Activated T-helper 1 cell treated with anti-CD3 and anti-CD28 coated beads, Interleukin-2, amount 50 U/mL, for 16 hours (primary cell): ENCODE measurements around the gene ANO6.
"Not testable (repeated sequence)": the region's sequence is repeated elsewhere in the genome, so short reads cannot be mapped to it uniquely, and the experiment has no call there.

Experiments used
- DNase-seq, 2 donors: peaks; one replicate each; pipeline ENCODE4 v3.0.0-alpha.2; 2020; ENCODE audit warnings: low read depth in 1 of 2, low spot score in 1 of 2

The ANO6 gene

GRCh38 chr12:45343269-45344051 is 127.6 kb downstream of the ANO6 start:
- no peak for DNase-seq

DNA sequence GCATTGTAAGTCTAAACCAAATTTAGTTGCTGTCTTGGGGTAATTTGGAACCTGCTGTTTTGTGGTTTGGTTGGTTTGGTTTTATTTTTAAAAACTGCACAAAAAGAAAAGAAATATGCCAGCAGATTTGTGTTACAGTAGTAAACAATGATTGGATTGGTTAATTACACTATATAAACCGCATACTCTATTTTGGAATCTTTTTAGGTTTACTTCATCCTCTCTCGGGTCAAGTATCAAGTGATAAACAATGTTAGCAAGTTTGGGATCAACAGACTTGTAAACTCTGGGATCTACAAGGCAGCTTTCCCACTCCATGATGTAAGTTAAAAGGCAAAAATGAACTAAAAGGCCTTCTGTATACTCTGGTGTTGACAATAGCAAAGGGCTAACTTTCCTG is 132.4 kb downstream of the ANO6 start:
- DNase-seq, result no peak

- DNase-seq, result no peak
Measured at GRCh38 chr12:45348986-45349385, 133.1 kb downstream of the ANO6 start.

DNA sequence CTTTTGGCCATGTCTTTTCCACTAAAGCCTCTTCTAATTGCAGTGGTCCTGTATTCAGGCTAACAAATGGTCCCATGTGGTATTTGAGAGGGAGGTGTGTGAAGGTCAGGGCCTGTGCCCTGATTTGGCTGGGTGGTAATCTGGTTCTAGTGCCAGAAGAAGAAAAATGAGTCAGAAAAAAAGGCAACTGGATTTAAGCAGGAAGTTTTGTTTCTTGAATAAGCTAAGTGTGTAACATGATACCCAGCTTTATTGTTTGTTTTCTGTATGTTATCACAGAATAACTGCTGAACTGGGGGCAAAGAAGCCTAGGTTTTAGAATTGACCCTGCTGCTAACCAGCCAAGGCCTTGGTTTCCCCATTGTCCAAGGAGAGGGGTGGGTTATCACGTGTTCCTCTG is 134.0 kb downstream of the ANO6 start:
- no peak for DNase-seq

DNA sequence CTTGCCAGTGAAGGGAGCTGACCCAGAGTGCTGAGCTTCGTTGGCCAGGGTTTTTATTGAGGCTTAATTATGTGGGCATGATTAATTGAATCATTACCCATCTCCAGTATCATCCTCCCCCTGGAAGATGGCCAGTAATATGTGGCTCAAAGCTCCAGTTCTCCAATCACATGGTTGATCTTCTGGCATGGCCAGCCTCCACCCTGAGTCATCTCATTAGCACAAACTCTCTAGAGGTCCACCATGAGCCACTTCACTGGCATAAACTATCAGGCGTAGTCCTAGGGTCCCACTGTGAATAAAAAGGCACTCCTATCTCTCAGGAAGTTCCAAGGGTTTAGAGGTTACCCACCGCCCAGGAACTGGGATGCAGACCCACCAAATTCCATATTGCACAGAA is 135.0 kb downstream of the ANO6 start:
- DNase-seq, result no peak

DNA sequence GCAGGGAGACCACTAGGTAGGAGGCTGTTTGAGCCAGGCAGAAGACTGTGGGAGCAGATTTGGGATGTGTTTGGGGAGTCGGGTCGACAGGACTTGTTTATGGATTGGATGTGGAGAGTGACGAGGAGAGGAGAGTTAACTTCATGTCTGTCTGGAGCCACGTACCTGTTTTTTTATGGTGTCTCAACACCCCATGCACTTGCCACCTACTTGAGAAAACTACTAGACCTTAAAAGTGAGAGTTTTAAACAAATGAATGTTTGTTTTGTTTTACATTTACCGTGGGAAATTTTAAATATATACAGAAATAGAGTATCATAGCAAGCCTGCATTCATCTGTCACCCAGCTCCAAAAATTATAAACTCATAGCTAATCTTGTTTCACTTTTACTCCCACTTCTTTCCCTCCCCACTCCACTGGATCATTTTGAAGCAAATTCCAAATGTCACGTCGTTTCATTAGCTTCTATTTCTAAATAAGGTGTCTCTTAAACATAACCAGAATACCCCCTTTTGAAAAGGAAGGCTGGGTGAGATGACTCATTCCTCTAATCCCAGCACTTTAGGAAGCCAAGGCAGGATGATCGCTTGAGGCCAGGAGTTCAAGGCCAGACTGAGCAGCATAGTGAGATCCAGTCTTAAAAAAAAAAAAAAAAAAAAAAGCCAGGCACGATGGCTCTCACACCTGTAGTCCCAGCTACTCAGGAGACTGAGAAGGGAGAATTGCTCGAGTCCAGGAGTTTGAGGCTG is 136.2 kb downstream of the ANO6 start:
- no peak for DNase-seq

- no peak for DNase-seq
Measured at GRCh38 chr12:45353944-45354343, 138.0 kb downstream of the ANO6 start.

GRCh38 chr12:45354399-45354798 is 138.5 kb downstream of the ANO6 start:
- no peak for DNase-seq

GRCh38 chr12:45355730-45356129 is 139.8 kb downstream of the ANO6 start:
- no peak for DNase-seq

GRCh38 chr12:45356822-45357538 is 141.1 kb downstream of the ANO6 start:
- no peak for DNase-seq

DNA sequence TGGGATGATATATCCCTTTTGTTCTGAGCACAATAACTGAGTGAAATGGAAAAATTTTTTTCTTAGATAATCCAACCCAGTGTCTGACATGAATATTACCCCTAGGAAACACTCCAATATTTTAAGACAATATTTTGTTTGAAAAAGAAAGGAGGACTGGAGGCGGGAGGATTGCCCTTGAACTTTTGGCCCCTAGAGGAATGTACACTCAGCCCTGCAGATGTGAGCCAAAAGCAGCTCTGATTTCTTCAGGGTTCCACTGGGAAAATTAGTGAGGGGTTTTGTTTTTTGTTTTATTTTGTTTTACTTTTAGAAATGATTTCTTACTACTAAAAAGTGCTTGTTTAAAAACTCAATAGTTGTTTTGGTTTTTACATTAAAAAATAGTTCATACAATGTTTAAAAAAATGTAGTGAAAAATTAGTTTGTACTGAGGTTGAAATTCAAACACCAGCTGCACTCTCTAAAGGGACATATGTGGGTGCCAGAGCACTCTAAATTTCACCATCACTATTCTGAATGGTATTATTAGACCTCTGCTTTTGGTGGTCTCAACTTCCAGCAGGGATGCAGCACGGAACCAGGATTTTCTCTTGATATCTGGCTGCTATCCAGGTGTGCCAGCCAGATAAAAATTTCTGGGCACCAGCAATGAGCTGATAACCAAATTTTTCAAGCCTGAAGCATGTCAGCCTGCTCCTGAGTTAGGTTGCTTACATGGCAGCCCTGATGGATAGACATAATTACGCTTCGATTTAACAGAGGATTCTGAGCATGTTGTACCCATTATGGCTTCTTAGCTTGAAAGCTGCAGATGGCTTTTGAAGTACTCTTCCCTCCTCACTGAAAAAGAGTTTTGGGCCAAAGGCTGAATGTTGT is 141.9 kb downstream of the ANO6 start:
- DNase-seq, result no peak

DNA sequence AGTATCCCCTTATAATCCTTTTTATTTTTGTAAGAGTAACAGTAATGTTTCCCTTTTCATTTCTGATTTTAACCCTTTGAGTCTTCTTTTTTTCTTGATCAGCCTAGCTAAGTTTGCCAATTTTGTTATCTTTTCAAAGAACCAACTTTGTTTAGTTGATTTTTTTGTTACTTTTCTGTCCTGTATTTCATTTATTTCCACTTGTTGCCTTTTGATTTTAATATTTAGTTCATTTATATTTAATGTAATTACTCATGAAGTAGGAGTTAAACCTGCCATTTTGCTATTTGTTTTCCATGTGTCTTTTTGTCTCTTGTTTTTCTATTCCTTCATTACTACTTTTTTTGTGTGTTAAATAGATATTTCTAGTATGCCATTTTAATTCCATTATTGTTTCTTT is 146.4 kb downstream of the ANO6 start:
- no peak for DNase-seq

- no peak for DNase-seq
Measured at GRCh38 chr12:45363903-45364302, 148.0 kb downstream of the ANO6 start.

DNA sequence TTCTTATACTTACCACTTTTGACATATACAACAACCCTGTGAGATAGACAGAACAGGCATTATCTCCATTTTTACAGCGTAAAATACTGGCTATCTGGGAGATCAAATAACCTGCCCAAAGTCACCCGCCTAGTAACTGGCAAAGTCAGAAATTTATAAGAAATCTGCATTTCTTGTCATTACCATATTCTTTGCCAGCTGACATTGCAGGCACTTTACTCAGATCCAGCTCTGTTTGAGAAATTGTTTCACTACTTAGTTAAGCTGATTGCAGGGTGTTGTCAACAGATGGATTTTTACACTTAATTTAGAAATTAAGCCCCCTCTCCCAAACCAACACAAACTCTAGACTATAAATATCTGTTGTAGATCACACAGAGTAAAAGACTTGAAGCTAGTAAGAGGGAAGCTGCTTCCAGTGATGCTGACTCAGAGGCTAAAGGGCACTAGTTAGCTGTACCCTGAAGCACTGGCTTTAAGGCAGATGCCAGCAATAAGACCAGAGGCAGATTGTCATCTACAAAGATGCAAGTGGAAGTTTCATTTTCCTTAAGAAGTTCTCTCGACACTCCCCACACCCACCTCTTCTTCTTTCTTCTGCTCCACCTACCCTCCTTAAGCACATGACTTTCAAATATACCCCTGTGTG is 153.1 kb downstream of the ANO6 start:
- no peak for DNase-seq

GRCh38 chr12:45377815-45378214 is 161.9 kb downstream of the ANO6 start:
- no peak for DNase-seq

GRCh38 chr12:45379261-45379660 is 163.4 kb downstream of the ANO6 start:
- no peak for DNase-seq

GRCh38 chr12:45381351-45381750 is 165.5 kb downstream of the ANO6 start:
- no peak for DNase-seq

DNA sequence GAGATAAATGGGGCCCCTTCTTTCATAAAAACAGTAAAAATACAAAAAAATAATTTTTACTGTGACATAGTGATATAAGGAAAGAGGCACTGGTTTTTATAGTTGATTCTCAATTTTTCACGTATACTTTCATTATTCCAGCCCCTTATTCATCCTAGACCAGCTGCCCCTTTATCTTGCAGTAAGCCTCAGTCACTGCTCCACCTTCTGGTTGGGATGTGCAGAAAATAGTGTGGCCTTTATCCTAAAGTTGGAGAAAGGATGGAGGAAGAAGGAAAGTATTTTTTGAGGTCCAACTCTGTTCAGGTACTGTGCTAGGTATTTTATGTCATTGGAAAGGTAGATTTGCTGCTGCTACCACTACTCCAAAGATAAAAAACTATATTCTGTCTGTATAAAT is 172.7 kb downstream of the ANO6 start:
- DNase-seq, result no peak

DNA sequence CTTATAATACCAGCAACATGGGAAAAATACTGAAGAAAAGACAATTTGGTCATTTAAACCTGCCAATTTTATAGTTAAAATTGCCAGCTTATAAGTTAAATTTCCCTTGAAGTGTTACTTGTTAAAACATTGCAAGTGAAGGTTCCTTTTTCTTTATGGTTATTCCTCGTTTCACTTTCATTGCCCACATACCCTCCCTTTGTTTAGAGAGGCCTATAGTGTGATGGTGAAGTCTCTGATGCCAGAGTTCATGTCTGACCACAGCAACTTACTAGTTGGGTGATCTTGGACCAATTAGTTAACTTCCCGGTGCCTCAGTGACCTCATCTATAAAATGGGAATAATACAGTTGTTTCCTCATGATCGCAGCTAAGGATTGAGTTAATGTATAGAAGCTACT is 173.5 kb downstream of the ANO6 start:
- DNase-seq, result no peak

- DNase-seq, result not testable (repeated sequence)
Measured at GRCh38 chr12:45397499-45397898, 181.6 kb downstream of the ANO6 start.

- no peak for DNase-seq
Measured at GRCh38 chr12:45398552-45398951, 182.7 kb downstream of the ANO6 start.
